ENCODE measurements around the gene NRL.
"Not testable (repeated sequence)": the region's sequence is repeated elsewhere in the genome, so short reads cannot be mapped to it uniquely, and the experiment has no call there.

The NRL gene

DNA sequence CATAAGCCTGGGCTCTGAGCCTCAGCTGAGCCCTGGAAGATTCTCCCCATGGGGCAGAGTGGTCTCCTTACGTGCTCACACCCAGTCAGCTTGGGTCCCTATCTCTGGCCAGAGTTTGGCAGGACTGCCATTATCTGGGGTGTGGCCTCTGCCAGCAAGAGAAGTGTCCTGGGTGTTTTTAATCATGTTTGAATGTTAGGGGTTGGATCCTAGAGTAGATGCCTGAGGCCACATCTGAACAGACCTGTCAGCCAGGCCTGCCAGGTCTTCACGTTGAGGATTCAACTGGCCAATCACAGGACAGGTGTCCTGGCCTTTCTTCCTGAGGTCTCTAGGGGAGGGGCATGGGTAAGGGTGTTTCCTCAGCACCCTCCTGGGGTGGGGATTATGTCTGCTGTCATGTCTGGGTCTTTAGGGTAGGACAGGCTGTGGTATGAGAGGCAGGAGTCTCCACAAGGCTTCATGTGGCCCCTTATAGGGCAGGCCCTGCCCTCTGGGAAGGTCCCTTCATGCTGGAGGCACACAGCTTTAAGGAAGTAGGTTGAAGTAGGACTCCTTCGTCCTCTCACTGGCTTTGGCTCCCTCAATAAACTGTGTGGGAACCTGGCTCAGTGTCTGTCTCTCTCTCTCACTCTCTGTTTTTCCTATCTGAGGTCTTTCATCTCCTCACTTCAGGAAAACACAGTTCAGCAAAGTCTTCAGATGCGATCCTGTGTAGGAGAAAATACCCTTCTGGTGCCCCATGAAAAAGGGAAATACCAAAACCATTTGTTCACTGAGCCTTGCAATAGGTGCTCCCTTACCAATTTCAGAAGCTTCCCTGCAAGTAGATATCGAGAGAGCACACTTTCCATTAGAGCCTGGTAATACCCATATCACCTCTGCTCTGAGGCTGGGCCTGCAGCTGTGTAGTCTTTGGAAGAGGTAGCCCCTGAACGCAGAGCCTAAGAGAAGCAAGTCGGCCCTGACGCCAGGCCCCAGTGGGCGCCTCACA, 9.0 kb upstream of the NRL start:
- DNase-seq (ENCODE audit: low read depth): no peak

DNA sequence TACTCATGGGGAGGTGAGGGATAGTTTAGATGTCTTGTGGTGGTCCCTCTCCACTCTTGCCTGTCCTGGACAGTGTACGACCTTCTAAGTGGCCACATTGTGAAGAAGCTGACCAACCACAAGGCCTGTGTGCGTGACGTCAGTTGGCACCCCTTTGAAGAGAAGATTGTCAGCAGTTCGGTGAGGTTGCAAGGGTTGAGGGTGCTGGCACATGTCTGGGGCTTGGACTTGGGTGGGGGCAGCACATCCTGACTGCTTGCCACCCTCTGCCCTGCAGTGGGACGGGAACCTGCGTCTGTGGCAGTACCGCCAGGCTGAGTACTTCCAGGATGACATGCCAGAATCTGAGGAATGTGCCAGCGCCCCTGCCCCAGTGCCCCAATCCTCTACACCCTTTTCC, 8.1 kb upstream of the NRL start:
- DNase-seq (ENCODE audit: low read depth): no peak

DNA sequence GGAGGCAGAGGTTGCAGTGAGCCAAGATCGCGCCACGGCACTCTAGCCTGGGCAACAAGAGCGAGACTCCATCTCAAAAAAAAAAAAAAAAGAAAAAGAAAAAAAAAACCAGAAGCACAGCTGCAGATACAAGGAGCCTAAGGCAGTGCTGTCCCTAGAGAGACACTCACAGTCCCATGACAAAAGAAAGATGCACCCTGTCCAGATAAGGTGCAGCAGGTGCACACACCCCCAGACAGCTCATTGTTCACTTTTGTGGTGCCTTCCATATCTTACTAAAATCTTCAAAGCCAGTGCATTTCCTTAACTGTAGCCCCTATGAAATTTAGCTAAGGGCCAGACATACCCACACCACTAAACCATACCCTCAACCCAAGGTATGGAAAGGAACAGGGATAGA, 7.7 kb upstream of the NRL start:
- no peak for DNase-seq (ENCODE audit: low read depth)

DNA sequence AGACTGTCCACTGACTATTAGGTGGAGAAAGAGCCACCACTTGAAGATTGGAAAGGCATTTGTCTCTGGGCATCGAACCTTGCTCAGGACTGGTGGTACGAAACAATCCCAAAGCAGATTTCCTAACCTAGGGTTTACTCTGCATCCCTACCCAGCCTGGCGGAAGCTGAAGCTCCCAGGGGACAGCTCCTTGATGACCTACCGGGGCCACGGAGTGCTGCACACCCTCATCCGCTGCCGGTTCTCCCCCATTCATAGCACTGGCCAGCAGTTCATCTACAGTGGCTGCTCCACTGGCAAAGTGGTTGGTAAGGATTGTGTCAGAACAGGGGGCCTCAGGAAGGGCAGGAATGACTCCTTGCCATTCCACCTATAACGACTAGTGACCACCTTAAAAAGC, 6.5 kb upstream of the NRL start:
- DNase-seq (ENCODE audit: low read depth): no peak

DNA sequence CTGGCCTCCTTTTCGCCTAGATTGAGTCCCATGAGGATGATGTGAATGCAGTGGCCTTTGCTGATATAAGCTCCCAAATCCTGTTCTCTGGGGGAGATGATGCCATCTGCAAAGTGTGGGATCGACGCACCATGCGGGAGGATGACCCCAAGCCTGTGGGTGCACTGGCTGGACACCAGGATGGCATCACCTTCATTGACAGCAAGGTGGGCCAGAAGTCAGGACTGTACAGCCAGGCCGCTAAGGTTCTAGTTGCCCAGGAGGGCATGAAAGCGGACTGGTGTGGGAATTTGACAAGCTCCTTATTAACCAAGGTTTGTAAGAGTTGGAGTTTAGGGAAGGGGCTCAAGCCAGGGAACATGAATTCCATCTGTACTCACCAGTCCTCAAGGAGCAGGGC, 4.9 kb upstream of the NRL start:
- DNase-seq (ENCODE audit: low read depth): no peak

DNA sequence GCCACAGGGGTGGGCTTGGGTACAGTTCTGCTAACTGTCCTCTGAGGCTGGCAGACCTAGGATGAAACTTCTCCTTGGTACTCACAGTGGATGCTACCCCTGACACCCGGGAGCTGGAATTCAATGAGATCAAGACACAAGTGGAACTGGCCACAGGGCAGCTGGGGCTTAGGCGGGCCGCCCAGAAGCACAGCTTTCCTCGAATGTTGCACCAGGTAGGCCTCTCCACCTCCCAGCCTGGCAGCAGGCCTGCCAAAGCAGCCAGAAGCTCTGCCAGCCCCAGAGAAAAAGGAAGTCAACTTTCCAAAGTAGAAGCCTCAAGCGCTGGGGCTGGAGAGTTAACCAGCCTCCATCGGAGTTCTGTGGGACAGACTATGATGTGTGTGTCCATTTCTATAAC, 2.4 kb upstream of the NRL start:
- no peak for DNase-seq (ENCODE audit: low read depth)

DNA sequence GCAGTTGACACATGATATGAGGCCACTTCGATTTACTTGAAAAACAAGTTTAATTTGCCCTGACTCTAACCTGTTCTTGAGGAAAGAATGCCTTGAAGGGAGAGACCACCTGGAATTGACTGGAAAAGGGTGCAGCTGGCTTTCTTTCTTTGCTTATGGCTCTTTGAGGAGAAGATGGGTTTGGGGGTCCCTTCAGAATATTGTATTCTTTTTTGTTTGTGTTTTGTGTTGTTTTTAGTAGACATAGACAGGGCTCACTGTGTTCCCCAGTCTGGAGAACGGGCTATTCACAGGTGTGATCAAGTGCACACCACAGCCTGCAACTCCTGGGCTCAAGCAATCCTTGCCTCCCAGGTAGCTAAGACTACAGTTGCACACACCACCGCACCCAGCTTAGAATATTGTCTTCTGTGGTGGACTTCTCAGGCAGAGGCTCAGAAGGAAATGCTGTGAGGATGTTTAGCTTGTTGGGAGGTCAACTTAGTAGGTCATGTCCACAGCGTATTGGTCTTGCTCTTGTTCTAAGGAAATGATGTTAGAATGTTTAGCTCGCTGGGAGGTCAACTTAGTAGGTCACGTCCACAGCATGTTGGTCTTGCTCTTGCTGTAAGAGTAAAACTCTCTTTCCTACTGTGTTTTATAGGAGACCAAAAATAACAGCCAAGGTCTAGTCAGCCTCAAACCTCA, 1.5 kb upstream of the NRL start:
- DNase-seq (ENCODE audit: low read depth): no peak

DNA sequence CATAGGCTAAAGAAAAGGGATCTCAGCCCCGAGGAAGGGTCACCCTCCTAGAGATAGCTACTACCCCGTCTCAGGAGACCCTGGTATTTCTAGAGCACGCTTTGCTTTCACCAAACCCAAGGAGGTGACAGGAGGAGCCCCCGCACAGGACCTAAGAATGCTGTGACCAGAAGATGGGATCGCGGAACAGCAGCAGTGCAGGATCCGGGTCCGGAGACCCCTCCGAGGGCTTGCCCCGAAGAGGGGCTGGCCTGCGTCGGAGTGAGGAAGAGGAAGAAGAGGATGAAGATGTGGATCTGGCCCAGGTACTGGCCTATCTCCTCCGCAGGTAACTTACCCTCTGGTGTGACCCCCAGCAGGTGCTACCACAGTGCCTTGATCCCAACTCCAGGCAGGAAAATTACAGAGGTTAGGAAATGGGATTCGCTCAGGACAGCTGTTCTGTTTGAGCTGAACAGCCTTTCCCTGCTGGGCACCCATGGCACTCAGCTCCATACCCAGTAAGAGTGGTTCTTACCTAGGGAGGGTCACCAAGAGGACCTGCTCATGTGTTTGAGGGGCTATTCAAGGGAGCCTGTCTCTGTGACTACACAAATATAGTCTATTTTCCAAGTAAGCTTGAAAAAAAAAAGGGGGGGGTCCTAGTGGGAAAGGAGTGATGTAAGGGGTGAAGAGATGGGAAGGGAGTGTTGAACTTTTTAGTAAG, 826 bp upstream of the NRL start:
- no peak for DNase-seq (ENCODE audit: low read depth)

DNA sequence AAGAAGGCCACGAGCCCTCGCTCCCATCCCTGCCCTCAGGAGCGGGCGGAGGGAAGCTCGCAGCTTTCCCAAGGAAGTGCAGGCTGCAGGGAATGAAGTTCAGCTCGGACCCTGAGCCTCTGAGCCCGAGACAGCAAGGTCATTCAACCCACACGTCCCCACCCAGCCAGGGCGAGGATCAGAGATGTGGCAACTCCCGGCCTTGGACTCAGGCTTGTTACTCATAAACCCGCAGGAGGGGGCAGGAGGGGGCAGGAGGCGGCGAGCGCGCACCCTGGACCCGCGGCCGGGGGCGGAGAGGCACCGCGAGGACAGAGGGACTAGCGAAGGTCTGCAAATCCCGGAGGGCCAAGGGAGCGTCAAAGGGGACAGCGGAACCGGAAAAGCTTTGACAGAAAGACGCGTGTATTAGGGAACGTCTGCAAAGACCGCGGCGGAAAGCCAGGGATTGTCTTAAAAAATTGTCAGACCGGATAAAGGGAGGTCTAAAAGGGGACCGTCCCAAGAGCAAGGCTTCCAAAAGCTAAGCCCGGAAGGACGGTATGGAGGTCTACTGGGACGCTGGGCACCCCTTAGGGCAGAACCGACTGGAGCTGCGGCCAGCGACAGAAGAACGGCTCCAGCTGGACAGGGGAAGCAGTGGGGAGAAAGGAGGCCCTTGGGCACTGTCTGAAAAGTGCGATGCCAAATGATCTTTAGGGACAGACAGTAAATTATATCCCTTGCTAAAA, 783 bp downstream of the NRL start:
- peak; percentile 52 for DNase-seq (ENCODE audit: low read depth)

DNA sequence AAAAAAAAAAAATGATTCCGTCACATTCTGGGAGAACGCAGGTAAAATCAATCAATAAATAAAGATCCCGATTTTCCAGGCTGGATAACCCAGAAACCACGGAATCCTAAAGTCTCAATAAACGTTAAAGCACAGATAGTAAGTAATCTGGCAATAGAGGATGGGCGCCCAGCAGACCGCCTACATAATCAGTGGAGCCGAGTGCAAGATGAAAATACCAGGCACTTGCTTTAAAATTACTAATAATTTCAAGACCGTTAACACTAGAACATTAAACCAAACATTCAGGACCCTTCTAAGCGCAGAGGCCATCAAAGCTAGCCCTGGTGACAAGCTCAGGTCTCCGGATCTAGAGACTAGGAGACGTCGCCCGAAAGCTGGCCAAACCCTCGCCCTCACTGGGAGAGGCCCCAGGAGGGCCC, 1.4 kb downstream of the NRL start:
- DNase-seq (ENCODE audit: low read depth): no peak

DNA sequence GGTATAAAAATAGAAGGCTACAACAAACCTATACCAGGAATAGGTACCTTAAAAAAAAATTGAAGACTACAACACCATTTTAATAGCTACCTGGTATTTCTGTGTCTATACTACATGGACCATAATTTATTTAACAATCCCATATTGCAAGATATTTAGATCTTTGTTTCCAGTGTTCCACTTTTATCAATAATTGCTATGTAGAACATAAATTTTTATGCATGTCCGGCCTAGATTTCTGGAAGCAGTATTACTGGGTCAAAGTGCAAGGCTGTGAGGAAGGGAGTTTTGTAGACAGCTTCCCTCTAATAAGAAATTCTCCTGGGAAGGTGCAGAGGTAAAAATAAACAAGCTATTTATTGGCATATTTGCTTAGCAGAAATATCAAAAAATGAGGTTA, 4.2 kb downstream of the NRL start:
- DNase-seq (ENCODE audit: low read depth): no peak

DNA sequence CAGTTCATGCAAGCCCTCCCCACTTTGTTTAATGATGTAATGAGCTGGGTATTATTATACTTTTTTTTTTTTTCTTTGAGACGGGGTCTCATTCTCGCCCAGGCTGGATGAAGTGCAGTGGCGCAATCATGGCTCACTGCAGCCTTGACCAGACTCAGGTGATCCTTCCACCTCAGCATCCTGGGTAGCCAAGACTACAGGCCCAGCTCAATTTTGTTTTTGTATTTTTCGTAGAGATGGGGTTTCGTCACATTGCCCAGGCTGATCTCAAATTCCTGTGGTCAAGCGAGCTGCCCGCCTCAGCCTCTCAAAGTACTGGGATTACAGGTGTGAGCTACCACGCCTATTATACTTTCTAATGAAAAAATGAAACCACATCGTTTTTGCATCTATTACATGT, 4.7 kb downstream of the NRL start:
- DNase-seq (ENCODE audit: low read depth): no peak

DNA sequence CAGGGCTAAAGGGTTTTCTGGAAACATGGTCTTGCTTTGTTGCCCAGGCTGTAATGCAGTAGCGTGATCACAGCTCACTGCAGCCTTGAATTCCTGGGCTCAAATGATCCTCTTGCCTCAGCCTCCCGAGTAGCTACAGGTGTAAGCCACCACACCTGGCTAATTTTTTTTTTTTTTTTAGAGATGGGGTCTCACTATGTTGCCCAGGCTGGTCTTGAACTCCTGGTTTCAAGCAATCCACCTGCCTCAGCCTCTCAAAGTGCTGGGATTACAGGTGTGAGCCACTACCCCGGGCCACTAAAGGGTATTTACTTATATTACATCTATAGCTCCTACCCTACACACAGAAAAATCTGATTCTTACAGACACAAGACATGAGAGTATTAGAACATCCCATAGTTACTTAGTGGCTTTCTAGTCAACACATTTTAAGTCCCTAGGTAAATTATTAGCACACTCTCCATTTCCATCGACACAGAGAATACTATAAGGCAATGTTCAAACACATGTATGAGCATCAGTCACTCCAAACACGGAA, 6.3 kb downstream of the NRL start:
- DNase-seq (ENCODE audit: low read depth): no peak

DNA sequence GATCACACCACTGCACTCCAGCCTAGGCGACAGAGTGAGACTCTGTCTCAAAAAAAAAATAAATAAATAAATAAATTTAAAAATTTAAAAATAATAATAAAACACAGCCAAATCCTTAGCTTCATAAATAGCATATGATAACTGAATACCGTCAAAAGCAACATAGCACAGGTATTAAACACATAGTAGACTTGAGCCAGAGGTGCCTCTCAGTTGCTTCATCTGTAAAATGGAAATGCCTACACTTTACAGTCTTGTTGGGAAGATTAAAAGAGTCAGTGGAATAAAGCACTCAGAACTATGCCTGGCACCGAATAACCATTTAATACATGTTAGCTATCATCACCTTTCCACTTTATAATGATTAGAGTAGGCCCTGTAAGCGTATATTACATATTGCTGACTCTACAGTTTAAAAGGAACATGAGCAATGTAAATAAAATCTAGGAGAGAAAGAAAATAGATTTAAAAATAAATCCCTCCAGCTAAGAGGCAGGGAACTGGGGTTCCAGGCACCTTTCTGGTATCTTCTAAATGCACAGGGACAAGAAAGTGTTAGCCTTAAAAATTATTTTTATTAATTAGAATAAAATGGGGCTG, 8.0 kb downstream of the NRL start:
- DNase-seq (ENCODE audit: low read depth): no peak

DNA sequence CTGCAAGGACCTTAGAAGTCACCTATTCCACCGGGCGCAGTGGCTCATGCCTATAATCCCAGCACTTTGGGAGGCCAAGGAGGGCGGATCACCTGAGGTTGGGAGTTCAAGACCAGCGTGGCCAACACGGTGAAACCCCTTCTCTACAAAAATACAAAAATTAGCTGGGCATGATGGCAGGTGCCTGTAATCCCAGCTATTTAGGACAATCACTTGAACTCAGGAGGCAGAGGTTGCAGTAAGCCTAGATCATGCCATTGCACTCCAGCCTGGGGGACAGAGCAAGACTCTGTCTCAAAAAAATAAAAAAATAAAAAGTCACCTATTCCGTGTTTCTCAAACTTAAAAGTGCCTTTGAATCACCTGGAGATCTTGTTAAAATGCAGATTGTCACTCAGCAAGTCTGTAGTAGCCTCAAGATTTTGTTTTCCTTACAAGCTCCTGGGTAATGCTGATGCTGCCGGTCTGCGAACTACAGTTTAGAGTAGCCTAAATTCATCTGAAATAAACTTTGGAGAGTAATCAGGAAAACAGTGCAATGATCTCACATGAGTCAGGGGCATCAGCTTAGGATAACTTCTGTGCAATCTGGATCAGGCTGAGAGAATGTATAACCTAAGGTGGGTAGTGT, 9.0 kb downstream of the NRL start:
- not testable (repeated sequence) for DNase-seq (ENCODE audit: low read depth)

DNA sequence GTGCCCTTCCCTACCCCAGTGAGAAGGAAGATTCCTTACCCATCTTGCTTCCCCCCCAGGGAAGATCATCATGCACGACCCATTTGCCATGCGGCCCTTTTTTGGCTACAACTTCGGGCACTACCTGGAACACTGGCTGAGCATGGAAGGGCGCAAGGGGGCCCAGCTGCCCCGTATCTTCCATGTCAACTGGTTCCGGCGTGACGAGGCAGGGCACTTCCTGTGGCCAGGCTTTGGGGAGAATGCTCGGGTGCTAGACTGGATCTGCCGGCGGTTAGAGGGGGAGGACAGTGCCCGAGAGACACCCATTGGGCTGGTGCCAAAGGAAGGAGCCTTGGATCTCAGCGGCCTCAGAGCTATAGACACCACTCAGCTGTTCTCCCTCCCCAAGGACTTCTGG, 11.3 kb downstream of the NRL start:
- DNase-seq (ENCODE audit: low read depth): no peak

DNA sequence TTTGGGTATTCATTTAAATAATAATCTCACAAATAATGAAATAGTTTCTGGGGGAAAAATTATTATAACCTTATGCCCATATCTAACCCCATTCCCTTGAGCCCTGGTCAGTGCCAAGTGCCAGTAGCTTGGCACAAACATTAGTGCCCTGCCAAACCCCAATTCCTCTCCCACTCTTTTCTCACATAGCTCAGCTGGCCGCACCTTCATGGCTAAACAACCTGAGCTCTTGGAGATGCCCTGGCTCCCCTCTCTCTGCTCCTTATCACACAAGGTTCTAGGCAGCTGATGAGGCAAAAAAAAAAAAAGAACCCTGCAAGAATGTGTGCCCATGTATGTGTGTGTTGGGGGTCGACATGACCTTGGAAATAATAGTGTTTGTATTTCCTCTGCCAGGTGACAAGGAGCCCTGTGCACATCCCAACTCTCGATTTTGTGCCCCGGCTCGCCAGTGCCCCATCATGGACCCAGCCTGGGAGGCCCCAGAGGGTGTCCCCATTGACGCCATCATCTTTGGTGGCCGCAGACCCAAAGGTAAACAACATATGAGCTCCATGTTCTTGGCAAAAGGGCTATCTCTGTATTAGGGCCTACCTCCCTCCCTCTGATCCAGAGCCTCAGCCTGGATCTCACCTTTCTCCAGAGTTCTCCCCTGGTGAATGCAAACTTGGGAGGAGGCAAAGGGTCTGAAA, 12.2 kb downstream of the NRL start:
- DNase-seq (ENCODE audit: low read depth): no peak

DNA sequence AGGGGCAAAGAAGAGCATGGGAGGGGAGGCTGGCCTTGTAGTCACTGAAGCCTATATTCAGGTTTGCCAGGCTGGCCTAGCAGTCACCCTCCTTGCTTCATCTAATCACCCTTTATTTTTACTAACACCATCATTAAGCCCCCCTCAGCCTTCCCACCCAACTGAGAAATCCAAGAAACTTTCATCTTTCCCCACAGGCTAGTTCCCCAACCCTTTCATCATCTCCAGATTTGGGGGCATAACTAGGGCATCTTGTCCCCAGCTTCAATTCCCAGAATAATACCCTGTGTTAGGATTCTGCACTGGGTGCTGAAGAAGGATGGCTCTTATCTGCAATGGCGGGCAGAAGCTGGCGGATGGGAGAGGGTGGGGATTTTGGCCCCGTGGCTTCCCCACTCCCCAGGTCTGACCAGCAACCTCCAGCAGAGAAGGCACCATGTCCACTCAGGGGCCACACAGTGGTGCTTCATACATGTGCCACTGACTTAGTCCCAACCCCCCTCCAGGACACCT, 13.7 kb downstream of the NRL start:
- DNase-seq (ENCODE audit: low read depth): no peak

DNA sequence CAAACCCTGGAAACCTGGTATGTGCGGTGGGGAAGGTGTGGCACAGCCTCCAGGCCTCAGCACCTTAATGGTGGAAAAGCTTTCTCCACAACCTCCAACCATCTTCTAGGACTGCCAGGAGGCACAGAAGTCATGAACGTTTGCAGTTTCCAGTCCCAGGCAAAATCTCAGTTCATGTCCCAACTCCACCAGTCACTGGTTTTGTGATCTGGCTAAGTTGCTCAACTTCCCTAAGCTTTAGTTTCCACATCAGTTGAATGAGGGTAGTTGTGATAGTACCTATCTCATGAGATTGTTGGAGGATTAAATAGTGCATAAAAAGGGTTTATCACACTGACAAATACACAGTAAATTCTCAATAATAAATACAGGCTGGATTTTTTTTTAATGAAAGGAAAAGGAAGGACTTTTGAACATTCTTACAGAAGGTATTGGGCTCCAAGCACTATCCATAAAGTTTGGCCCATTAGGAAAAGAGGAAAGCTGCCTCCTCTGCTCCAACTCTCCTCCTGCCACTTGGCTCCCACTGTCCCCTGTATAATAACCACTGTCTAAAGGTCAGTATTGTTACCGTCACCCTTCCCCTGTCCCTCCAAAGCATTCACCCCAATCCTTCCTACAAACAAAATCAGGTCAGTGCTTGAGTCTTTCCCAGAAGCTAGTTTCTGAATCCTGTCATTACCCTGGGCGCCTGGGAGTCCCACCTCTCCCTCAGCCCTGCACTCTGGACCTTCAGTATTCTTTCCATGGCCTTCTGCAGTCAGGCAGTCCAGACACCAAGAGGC, 14.4 kb downstream of the NRL start:
- no peak for DNase-seq (ENCODE audit: low read depth)
